CD4-positive, alpha-beta T cell treated with Interleukin-21 for 1 hour (primary cell): Measurements from ENCODE around the gene ZSWIM6.

Experiments
- DNase-seq: peaks from one replicate; pipeline ENCODE4 v3.0.0-alpha.2; 2020

Gene ZSWIM6

GRCh38 chr5:61333321-61333953 lies 1.4 kb downstream of the ZSWIM6 start:
- peak; percentile 33 for DNase-seq

GRCh38 chr5:61333954-61334867 lies 2.2 kb downstream of the ZSWIM6 start:
- DNase-seq: no peak

GRCh38 chr5:61334868-61335615 lies 3.0 kb downstream of the ZSWIM6 start:
- no peak for DNase-seq

- DNase-seq: no peak
Observed at GRCh38 chr5:61339764-61340163, 7.7 kb downstream of the ZSWIM6 start.

- DNase-seq: no peak
Observed at GRCh38 chr5:61340775-61341361, 8.8 kb downstream of the ZSWIM6 start.

GRCh38 chr5:61342071-61342501 lies 10.0 kb downstream of the ZSWIM6 start:
- no peak for DNase-seq

GRCh38 chr5:61344187-61344944 lies 12.3 kb downstream of the ZSWIM6 start:
- DNase-seq: no peak

GRCh38 chr5:61346511-61346910 lies 14.5 kb downstream of the ZSWIM6 start:
- no peak for DNase-seq

GRCh38 chr5:61347080-61347479 lies 15.0 kb downstream of the ZSWIM6 start:
- no peak for DNase-seq

- no peak for DNase-seq
Observed at GRCh38 chr5:61348447-61348846, 16.4 kb downstream of the ZSWIM6 start.

- no peak for DNase-seq
Observed at GRCh38 chr5:61349935-61350334, 17.9 kb downstream of the ZSWIM6 start.

- DNase-seq: no peak
Observed at GRCh38 chr5:61350535-61350934, 18.5 kb downstream of the ZSWIM6 start.

- no peak for DNase-seq
Observed at GRCh38 chr5:61351733-61352132, 19.7 kb downstream of the ZSWIM6 start.

GRCh38 chr5:61352180-61352579 lies 20.1 kb downstream of the ZSWIM6 start:
- DNase-seq: no peak

- DNase-seq: no peak
Observed at GRCh38 chr5:61352612-61353156, 20.6 kb downstream of the ZSWIM6 start.

- DNase-seq: no peak
Observed at GRCh38 chr5:61353293-61353692, 21.2 kb downstream of the ZSWIM6 start.

GRCh38 chr5:61354199-61354598 lies 22.1 kb downstream of the ZSWIM6 start:
- no peak for DNase-seq

GRCh38 chr5:61357745-61358144 lies 25.7 kb downstream of the ZSWIM6 start:
- DNase-seq: no peak

- peak; percentile 19 for DNase-seq
Observed at GRCh38 chr5:61362796-61363368, 30.8 kb downstream of the ZSWIM6 start.

GRCh38 chr5:61363401-61364114 lies 31.5 kb downstream of the ZSWIM6 start:
- DNase-seq: no peak
